Measurements from ENCODE around the gene TMEM92. TPM values are rescaled to one million over a fixed set of nuclear protein-coding genes. Genes with fewer than 3 reads are reported as not detected.

The TMEM92 gene
- total RNA-seq, 1 experiment from 2014 or later, result 6.6 TPM

- Histone ChIP-seq H3K79me2 (ENCODE audit: insufficient read depth, low read length) (no peaks in the 10 kb centered on the region), H3K4me1 (ENCODE audit: control insufficient read depth in 1 of 2, insufficient read depth in 2 of 2, low read length in 2 of 2) (peaks cover 20 to 25% of the 10 kb centered on the region in 2 experiments), H2AFZ (ENCODE audit: low read depth, low read length, poor library complexity, severe bottlenecking) (no peak overlapping the region), H3K9ac (ENCODE audit: low read length) (no peak overlapping the region), H3K9me2 (ENCODE audit: insufficient read depth) (no peaks in the 10 kb centered on the region), H3K36me3 (ENCODE audit: control insufficient read depth in 1 of 2, insufficient read depth in 2 of 2, low read length in 2 of 2) (no peaks in the 10 kb centered on the region), H3K27ac (ENCODE audit: low read depth, low read length) (no peak overlapping the region), H3K4me3 (replicated peaks in 1 of 2; ENCODE audit: low read depth in 1 of 2, low read length in 2 of 2) (no peak overlapping the region), H3K9me3 (ENCODE audit: control insufficient read depth in 1 of 2, insufficient read depth in 1 of 2, low read depth in 1 of 2, low read length in 2 of 2) (no peaks in the 10 kb centered on the region), H3K27me3 (ENCODE audit: insufficient read depth, low read length) (no peaks in the 10 kb centered on the region), H4K20me1 (ENCODE audit: insufficient read depth) (no peaks in the 10 kb centered on the region), H3K4me2 (ENCODE audit: low read length) (no peak overlapping the region)
- no TSS peak for BruUV-seq (replicated peaks)
- POLR2A ChIA-PET, result no interaction called here
- ATAC-seq, result no peak
- no peak for DNase-seq (ENCODE audit: low read depth, low spot score)
- CTCF ChIA-PET, result interaction anchor here (1.9 kb wide), 2 partner anchors 8 to 64 kb away, joined by 8 to 15 read pairs; partner anchors contain the start of gene COL1A1
- intact Hi-C loops (cut with micrococcal nuclease), result no loop called here
- TF ChIP-seq SP1 (IDR thresholded peaks at IDR 0.05; ENCODE audit: low read depth) (no peak), ZBTB33 (IDR thresholded peaks at IDR 0.05; ENCODE audit: extremely low read depth, insufficient replicate concordance, low read length) (no peak), YY1 (IDR thresholded peaks at IDR 0.05; ENCODE audit: extremely low read depth, insufficient replicate concordance, low read depth, low read length) (no peak), EGR1 (IDR thresholded peaks at IDR 0.05; ENCODE audit: low read depth) (no peak), JUND (IDR thresholded peaks at IDR 0.05) (no peak), ZFX (IDR thresholded peaks at IDR 0.05) (no peak), CBX3 (IDR thresholded peaks at IDR 0.05; ENCODE audit: low read depth) (no peak), MAX (IDR thresholded peaks at IDR 0.05) (no peak), EZH2phosphoT487 (IDR thresholded peaks at IDR 0.05; ENCODE audit: borderline replicate concordance) (no peak), ZNF274 (IDR thresholded peaks at IDR 0.05; ENCODE audit: low read depth, low read length) (no peak), POLR2A (IDR thresholded peaks at IDR 0.05; ENCODE audit: borderline replicate concordance, extremely low read depth, insufficient read depth, insufficient read length) (no peak), SRF (IDR thresholded peaks at IDR 0.05; ENCODE audit: low read depth) (no peak), CTCF (IDR thresholded peaks at IDR 0.05 in 2 of 3, conservative IDR thresholded peaks at IDR 0.05 in 1 of 3; ENCODE audit: borderline replicate concordance in 1 of 3, insufficient read depth in 1 of 3, low read depth in 2 of 3, low read length in 2 of 3) (no peak), ELF1 (IDR thresholded peaks at IDR 0.05; ENCODE audit: borderline replicate concordance, low read depth) (no peak), FOSL1 (IDR thresholded peaks at IDR 0.05; ENCODE audit: low read depth) (no peak), SIN3A (IDR thresholded peaks at IDR 0.05; ENCODE audit: low read depth) (no peak), POLR2AphosphoS5 (IDR thresholded peaks at IDR 0.05; ENCODE audit: low read depth, low read length) (no peak), TCF7L2 (IDR thresholded peaks at IDR 0.05; ENCODE audit: borderline replicate concordance, extremely low read depth, insufficient read depth, insufficient read length) (no peak)
- RAD21 ChIA-PET (ENCODE audit: low non-redundant PET in 1 of 2, low total read pairs in 2 of 2, uncharacterized antibody in 2 of 2, unreplicated experiment in 2 of 2), result no interaction called here
These were observed 9.8 kb upstream of the TMEM92 start for GRCh38 chr17:50264263-50265113.
